Measurements from ENCODE around the gene PARP6.

Gene PARP6

GRCh38 chr15:72198356-72199204, 73.8 kb downstream of the PARP6 start:
- DNase-seq = no peak

GRCh38 chr15:72197460-72198355, 74.6 kb downstream of the PARP6 start, which contains the start of gene GRAMD2A:
Gene GRAMD2A, minus strand, starts transcription at chr15:72197787.
- peak in 1 of 2 experiments; percentile 70 for DNase-seq

GRCh38 chr15:72197041-72197459, 75.3 kb downstream of the PARP6 start:
- DNase-seq = peak in 1 of 2 experiments; percentile 38

- no peak for DNase-seq
Measured at GRCh38 chr15:72196409-72197040, 75.8 kb downstream of the PARP6 start.

GRCh38 chr15:72195101-72195511, 77.2 kb downstream of the PARP6 start:
- DNase-seq = no peak

GRCh38 chr15:72193836-72194396, 78.4 kb downstream of the PARP6 start:
- DNase-seq = no peak

GRCh38 chr15:72192416-72192815, 79.9 kb downstream of the PARP6 start:
- no peak for DNase-seq
